ENCODE data around the gene NDE1. TPM values are rescaled to one million over a fixed set of nuclear protein-coding genes. Genes with fewer than 3 reads are reported as not detected.

The NDE1 gene
- 29.1 to 44.0 TPM (median 38.7 TPM) in 5 replicates for total RNA-seq (2022; extraction: Qiagen RNA extraction; ENCODE audit: low read depth)

GRCh38 chr16:15650019-15650697 lies at the start of gene NDE1:
Gene NDE1 (plus strand): TSS chr16:15650245. CDS start chr16:15664779, 14,534 bp downstream.

GRCh38 chr16:15643048-15643945 lies 6.7 kb upstream of the NDE1 start, which contains the start of gene MARF1:
Gene MARF1 (minus strand): TSS chr16:15643154. CDS start chr16:15639233, 3,921 bp downstream.

Other genes with a start within 250 kb of the NDE1 start
- 78.0 to 90.1 TPM (median 82.6 TPM) in 5 replicates for gene BMERB1, start 215.7 kb upstream of the NDE1 start, total RNA-seq (2022; extraction: Qiagen RNA extraction; ENCODE audit: low read depth)
- 8.1 to 10.9 TPM (median 10.2 TPM) in 5 replicates for gene MARF1, start 7.1 kb upstream of the NDE1 start, total RNA-seq (2022; extraction: Qiagen RNA extraction; ENCODE audit: low read depth)
- gene MYH11, start 206.8 kb downstream of the NDE1 start, total RNA-seq (2022; extraction: Qiagen RNA extraction; ENCODE audit: low read depth), result 0.03 to 0.09 TPM (median 0.05 TPM) in 4 of 5 replicates, not detected in the other
- gene CEP20, start 238.4 kb downstream of the NDE1 start, total RNA-seq (2022; extraction: Qiagen RNA extraction; ENCODE audit: low read depth), result 37.1 to 41.9 TPM (median 40.0 TPM) in 5 replicates

All from A549 treated with GW870086 at 1 μM for 4 hours (cell line).